22Rv1 (cell line): Measurements from ENCODE around the gene CBLB.

Experiments
- CTCF ChIP-seq: fragments of 450-650 bp; IDR thresholded peaks from 2 replicates; pipeline ENCODE4 v1.5.1; 2017; ENCODE audit warnings: mild to moderate bottlenecking
- ZFX ChIP-seq: fragments of 450-650 bp; IDR thresholded peaks from 2 replicates; pipeline ENCODE4 v1.6.1; 2017; ENCODE audit warnings: antibody characterized with exemption, borderline replicate concordance

- TF ChIP-seq CTCF = no peak
- TF ChIP-seq ZFX = no peak
Observed at GRCh38 chr3:105731686-105732085, 137.1 kb downstream of the CBLB start.
